ENCODE data around the gene SMARCC1.

DNA sequence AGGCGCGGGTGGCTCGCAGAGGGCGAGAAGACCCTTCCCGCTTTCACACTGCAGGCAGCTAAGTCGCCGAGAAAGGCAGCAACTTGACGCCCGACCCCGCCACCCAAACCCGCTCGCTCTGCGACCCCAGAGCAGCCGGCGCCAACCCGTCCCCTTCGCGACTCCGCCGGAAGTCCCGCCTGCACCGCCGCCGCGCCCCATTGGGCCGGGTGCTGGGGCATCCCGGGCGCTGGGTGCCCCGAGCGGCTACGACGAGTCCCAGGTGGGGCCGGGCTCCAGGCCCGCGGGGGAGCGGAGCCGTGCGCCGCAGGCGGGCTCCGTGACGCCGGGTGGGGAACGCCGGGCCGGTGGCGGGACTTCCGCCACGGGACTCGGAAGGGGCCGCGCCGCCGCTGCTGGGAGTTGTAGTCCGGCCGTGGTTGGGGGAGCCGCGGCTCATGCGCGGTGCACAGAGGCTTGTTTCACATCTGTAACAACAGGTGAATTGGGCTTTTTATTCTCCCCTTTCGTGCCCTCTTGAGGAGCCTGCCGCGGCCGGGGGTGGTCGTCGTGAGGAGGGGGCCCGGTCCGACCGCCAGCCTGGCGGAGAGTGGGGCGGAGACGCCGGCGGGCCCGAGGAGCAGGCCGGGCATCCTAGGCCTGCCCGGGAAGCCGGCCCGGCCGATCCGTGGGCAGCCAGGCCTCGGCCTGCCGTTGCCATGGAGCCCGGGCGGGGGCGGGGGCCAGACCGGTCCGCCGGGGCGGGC, 21.2 kb upstream of the SMARCC1 start, which contains the start of gene DHX30:
- TF ChIP-seq POLR2A (IDR thresholded peaks at IDR 0.05) = no peak
- no peak for TF ChIP-seq CTCF (IDR thresholded peaks at IDR 0.05)
- TF ChIP-seq POLR2AphosphoS5 (IDR thresholded peaks at IDR 0.05) = peak in 2 of 3 donors; percentile 9 to 60
